ENCODE measurements around the gene ITGB3.
A peak's percentile ranks its signal among the peaks of the same experiment; 100 is the strongest.

The ITGB3 gene

GRCh38 chr17:47251421-47251940 is 2.1 kb upstream of the ITGB3 start:
- H3K36me3 ChIP-seq (ENCODE audit: low read length): no peaks in the 10 kb centered on the region
- no peak overlapping the region for H3K9ac ChIP-seq (ENCODE audit: low read length)
- H4K20me1 ChIP-seq (ENCODE audit: low read depth, low read length): no peaks in the 10 kb centered on the region
- TF ChIP-seq CTCF (IDR thresholded peaks at IDR 0.05; ENCODE audit: insufficient read depth, low read length, poor library complexity, severe bottlenecking) (no peak), EZH2phosphoT487 (conservative IDR thresholded peaks at IDR 0.05; ENCODE audit: low read length) (no peak)
- no peaks in the 10 kb centered on the region for H3K9me3 ChIP-seq (ENCODE audit: insufficient read depth, low read length)
- H3K4me3 ChIP-seq (ENCODE audit: insufficient read depth, low read length, poor library complexity, severe bottlenecking): no peak overlapping the region
- no peak overlapping the region for H2AFZ ChIP-seq (ENCODE audit: low read depth, low read length, severe bottlenecking)
- H3K79me2 ChIP-seq (ENCODE audit: insufficient read depth, low read length): no peaks in the 10 kb centered on the region
- no peaks in the 10 kb centered on the region for H3F3A ChIP-seq (ENCODE audit: insufficient read depth)
- H3K27ac ChIP-seq (ENCODE audit: low read depth, low read length): no peak overlapping the region
- H3K27me3 ChIP-seq (ENCODE audit: low read length): no peaks in the 10 kb centered on the region
- H3K4me2 ChIP-seq (ENCODE audit: low read depth, low read length, poor library complexity, severe bottlenecking): no peak overlapping the region
- no peaks in the 10 kb centered on the region for H3K9me2 ChIP-seq (replicated peaks; ENCODE audit: insufficient read depth, low read length)

GRCh38 chr17:47252209-47252608 is 1.4 kb upstream of the ITGB3 start:
- Histone ChIP-seq H3F3A (ENCODE audit: insufficient read depth) (no peaks in the 10 kb centered on the region), H3K27ac (ENCODE audit: low read depth, low read length) (no peak overlapping the region), H4K20me1 (ENCODE audit: low read depth, low read length) (no peaks in the 10 kb centered on the region), H3K27me3 (ENCODE audit: low read length) (no peaks in the 10 kb centered on the region), H3K79me2 (ENCODE audit: insufficient read depth, low read length) (no peaks in the 10 kb centered on the region), H3K4me3 (ENCODE audit: insufficient read depth, low read length, poor library complexity, severe bottlenecking) (no peak overlapping the region), H3K4me2 (ENCODE audit: low read depth, low read length, poor library complexity, severe bottlenecking) (no peak overlapping the region), H3K36me3 (ENCODE audit: low read length) (no peaks in the 10 kb centered on the region), H3K9me2 (replicated peaks; ENCODE audit: insufficient read depth, low read length) (no peaks in the 10 kb centered on the region), H2AFZ (ENCODE audit: low read depth, low read length, severe bottlenecking) (no peak overlapping the region), H3K9me3 (ENCODE audit: insufficient read depth, low read length) (no peaks in the 10 kb centered on the region), H3K9ac (ENCODE audit: low read length) (no peak overlapping the region)
- no peak for TF ChIP-seq EZH2phosphoT487 (conservative IDR thresholded peaks at IDR 0.05; ENCODE audit: low read length)
- no peak for TF ChIP-seq CTCF (IDR thresholded peaks at IDR 0.05; ENCODE audit: insufficient read depth, low read length, poor library complexity, severe bottlenecking)

- H2AFZ ChIP-seq (ENCODE audit: low read depth, low read length, severe bottlenecking): no peak overlapping the region
- H3K4me3 ChIP-seq (ENCODE audit: insufficient read depth, low read length, poor library complexity, severe bottlenecking): peak overlapping the region; percentile 39
- no peak overlapping the region for H3K27ac ChIP-seq (ENCODE audit: low read depth, low read length)
- peak overlapping the region; percentile 57 for H3K4me2 ChIP-seq (ENCODE audit: low read depth, low read length, poor library complexity, severe bottlenecking)
- no peaks in the 10 kb centered on the region for H3K9me3 ChIP-seq (ENCODE audit: insufficient read depth, low read length)
- no peaks in the 10 kb centered on the region for H4K20me1 ChIP-seq (ENCODE audit: low read depth, low read length)
- H3K9me2 ChIP-seq (replicated peaks; ENCODE audit: insufficient read depth, low read length): no peaks in the 10 kb centered on the region
- no peaks in the 10 kb centered on the region for H3F3A ChIP-seq (ENCODE audit: insufficient read depth)
- no peak for TF ChIP-seq CTCF (IDR thresholded peaks at IDR 0.05; ENCODE audit: insufficient read depth, low read length, poor library complexity, severe bottlenecking)
- peak overlapping the region; percentile 38; the same call in 1 of the 2 replicates for H3K9ac ChIP-seq (ENCODE audit: low read length)
- H3K36me3 ChIP-seq (ENCODE audit: low read length): no peaks in the 10 kb centered on the region
- no peaks in the 10 kb centered on the region for H3K27me3 ChIP-seq (ENCODE audit: low read length)
- H3K79me2 ChIP-seq (ENCODE audit: insufficient read depth, low read length): no peaks in the 10 kb centered on the region
These were observed 688 bp upstream of the ITGB3 start for GRCh38 chr17:47252766-47253512.

Data from SU-DHL-6 (cell line).